Calu3 (cell line): ENCODE measurements around the gene SFMBT2. TPM values are rescaled to one million over a fixed set of nuclear protein-coding genes. Genes with fewer than 3 reads are reported as not detected.

Source experiments
- BruUV-seq: library from RNA; stranded (reverse); fragments of 400-500 nt; replicated peaks from 2 replicates; lab custom pipeline; 2021; lab: Mats Ljungman, UMichigan
- CTCF ChIA-PET: fragments of 300-600 bp; sonication (Branson Sonifier 250); formaldehyde crosslinking; loops from one replicate; lab custom pipeline; 2022; ENCODE audit warnings: antibody characterized with exemption; lab: Charles Lee
- DNase-seq: peaks from one replicate; pipeline ENCODE4 v3.0.0; 2022
- H3K27ac Mint-ChIP-seq: one replicate; pipeline ENCODE4 v1.8.0; 2022; ENCODE audit warnings: mixed read lengths; ENCODE audit not compliant: unreplicated experiment
- H3K27me3 Mint-ChIP-seq: one replicate; pipeline ENCODE4 v1.8.0; 2022; ENCODE audit warnings: mixed read lengths; ENCODE audit not compliant: unreplicated experiment
- H3K36me3 Mint-ChIP-seq: one replicate; pipeline ENCODE4 v1.8.0; 2022; ENCODE audit warnings: mild to moderate bottlenecking, moderate library complexity, mixed read lengths; ENCODE audit not compliant: insufficient read depth, unreplicated experiment
- H3K4me1 Mint-ChIP-seq: one replicate; pipeline ENCODE4 v1.8.0; 2022; ENCODE audit warnings: mild to moderate bottlenecking, low read depth, mixed read lengths; ENCODE audit not compliant: unreplicated experiment
- H3K4me3 Mint-ChIP-seq: one replicate; pipeline ENCODE4 v1.8.0; 2022; ENCODE audit warnings: mild to moderate bottlenecking, low read depth, moderate library complexity, mixed read lengths; ENCODE audit not compliant: unreplicated experiment
- H3K9me3 Mint-ChIP-seq: one replicate; pipeline ENCODE4 v1.8.0; 2022; ENCODE audit warnings: low read depth, mixed read lengths; ENCODE audit not compliant: unreplicated experiment
- intact Hi-C: fragments of 100-400 bp; cut with micrococcal nuclease; formaldehyde crosslinking; loops from one replicate; pipeline ENCODE4 v1.10.0; 2022; ENCODE audit not compliant: unreplicated experiment
- total RNA-seq: library from RNA; stranded (reverse); gene quantifications from 2 replicates; pipeline ENCODE4 v1.2.3, GENCODE V29; 2022
- TF ChIP-seq, protein P1 (sequence below): fragments of 200-600 bp; IDR thresholded peaks from one replicate; pipeline ENCODE4 v1.8.0; 2022; ENCODE audit warnings: antibody characterized with exemption; ENCODE audit not compliant: unreplicated experiment

The SFMBT2 gene
- total RNA-seq, 1 experiment from 2014 or later: 0.64 TPM

DNA sequence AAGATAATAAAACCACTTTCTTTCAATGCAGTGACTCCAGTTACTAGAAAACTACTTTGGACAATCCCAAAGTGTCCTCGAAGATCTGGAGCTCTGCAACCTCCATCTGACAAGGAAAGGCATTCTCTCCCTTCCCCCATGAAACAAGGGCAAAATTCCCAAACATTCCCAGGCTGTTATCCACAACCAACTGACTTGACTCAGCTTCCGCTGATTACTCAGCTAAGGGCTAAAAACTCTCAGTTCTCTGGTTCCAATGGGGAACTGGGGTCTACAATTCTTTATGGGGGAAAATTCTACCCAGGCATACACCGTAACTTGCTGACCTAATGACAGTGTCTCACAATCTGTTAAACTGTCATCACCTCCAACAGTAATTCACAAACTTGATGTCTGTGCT is 48.4 kb downstream of the SFMBT2 start:
- Mint-ChIP-seq H3K27ac (no peak overlapping the region), H3K4me1 (no peaks in the 10 kb centered on the region), H3K27me3 (no peaks in the 10 kb centered on the region), H3K4me3 (no peak overlapping the region), H3K9me3 (peaks cover 11% of the 10 kb centered on the region), H3K36me3 (no peaks in the 10 kb centered on the region)
- TF ChIP-seq, protein P1, sequence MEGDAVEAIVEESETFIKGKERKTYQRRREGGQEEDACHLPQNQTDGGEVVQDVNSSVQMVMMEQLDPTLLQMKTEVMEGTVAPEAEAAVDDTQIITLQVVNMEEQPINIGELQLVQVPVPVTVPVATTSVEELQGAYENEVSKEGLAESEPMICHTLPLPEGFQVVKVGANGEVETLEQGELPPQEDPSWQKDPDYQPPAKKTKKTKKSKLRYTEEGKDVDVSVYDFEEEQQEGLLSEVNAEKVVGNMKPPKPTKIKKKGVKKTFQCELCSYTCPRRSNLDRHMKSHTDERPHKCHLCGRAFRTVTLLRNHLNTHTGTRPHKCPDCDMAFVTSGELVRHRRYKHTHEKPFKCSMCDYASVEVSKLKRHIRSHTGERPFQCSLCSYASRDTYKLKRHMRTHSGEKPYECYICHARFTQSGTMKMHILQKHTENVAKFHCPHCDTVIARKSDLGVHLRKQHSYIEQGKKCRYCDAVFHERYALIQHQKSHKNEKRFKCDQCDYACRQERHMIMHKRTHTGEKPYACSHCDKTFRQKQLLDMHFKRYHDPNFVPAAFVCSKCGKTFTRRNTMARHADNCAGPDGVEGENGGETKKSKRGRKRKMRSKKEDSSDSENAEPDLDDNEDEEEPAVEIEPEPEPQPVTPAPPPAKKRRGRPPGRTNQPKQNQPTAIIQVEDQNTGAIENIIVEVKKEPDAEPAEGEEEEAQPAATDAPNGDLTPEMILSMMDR: no peak
- intact Hi-C loops: no loop called here
- BruUV-seq: no TSS peak
- CTCF ChIA-PET: no interaction called here
- DNase-seq: no peak

DNA sequence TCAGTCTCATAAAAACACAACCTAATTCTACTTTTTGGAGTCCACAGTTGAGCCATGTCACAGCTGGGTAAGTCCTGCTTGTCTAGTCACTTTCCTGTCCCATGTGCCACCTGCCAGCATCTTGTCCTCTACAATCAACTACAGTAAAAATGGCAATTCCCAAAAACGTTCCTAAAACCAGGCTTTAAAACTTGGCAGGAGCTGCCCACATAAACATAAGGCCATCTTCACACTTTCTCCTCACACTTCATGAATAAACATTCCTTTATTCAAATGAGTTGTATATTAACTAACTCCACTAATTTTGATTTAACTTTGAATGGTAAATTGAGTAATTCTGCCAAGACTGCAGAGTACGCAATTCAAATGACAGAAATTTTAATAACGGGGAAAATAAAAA is 49.5 kb downstream of the SFMBT2 start:
- Mint-ChIP-seq H3K9me3 (peaks cover 11% of the 10 kb centered on the region), H3K4me1 (no peaks in the 10 kb centered on the region), H3K27me3 (no peaks in the 10 kb centered on the region), H3K4me3 (no peak overlapping the region), H3K27ac (no peak overlapping the region), H3K36me3 (no peaks in the 10 kb centered on the region)
- TF ChIP-seq, protein P1: no peak
- intact Hi-C loops: no loop called here
- no TSS peak for BruUV-seq
- CTCF ChIA-PET: no interaction called here
- DNase-seq: no peak

DNA sequence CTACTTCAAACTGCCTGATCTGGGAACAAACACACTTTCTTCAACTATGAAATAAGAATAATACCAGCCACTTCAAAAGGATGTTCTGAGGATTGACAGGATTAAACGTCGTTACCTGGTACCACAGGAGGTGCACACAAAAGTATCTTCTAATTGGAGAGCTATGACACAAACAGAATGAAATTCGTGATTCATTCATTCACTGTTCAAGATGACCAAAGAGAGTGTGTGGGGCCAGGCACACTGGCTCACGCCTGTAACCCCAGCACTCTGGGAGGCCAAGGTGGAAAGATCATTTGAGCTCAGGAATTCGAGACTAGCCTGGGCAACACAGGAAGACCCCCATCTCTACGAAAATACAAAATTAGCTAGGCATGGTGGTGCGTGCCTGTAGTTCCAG is 50.9 kb downstream of the SFMBT2 start:
- Mint-ChIP-seq H3K4me1 (no peaks in the 10 kb centered on the region), H3K4me3 (no peak overlapping the region), H3K27ac (no peak overlapping the region), H3K36me3 (no peaks in the 10 kb centered on the region), H3K9me3 (peaks cover 8% of the 10 kb centered on the region), H3K27me3 (no peaks in the 10 kb centered on the region)
- BruUV-seq: no TSS peak
- TF ChIP-seq, protein P1: no peak
- intact Hi-C loops: no loop called here
- DNase-seq: no peak
- CTCF ChIA-PET: interaction anchor here (0.6 kb wide), 1 partner anchor 17 kb away, joined by 4 read pairs; no protein-coding TSS in a partner anchor

DNA sequence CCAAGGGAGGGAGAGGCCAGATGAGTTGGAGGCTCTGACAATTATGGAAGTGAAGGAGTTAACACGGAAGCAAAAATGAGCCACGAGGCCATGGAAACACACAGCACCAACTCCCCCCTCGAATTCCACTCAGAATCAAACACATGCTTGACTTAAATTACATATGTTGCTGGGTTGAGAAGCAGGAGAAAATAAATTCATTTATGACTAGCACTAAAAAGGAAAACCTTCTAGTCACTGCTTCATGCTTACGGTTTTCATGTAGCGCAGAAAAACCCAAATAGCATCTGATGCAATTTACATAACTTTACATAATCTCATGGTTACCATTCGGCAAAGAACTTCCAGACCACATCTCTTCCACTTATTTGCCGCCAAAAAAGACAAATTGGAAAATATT is 51.5 kb downstream of the SFMBT2 start:
- intact Hi-C loops: no loop called here
- no peak overlapping the region for H3K27ac Mint-ChIP-seq
- H3K4me1 Mint-ChIP-seq: no peaks in the 10 kb centered on the region
- no peaks in the 10 kb centered on the region for H3K36me3 Mint-ChIP-seq
- TF ChIP-seq, protein P1: no peak
- no TSS peak for BruUV-seq
- no peak overlapping the region for H3K4me3 Mint-ChIP-seq
- H3K9me3 Mint-ChIP-seq: peaks cover 8% of the 10 kb centered on the region
- no peak for DNase-seq
- CTCF ChIA-PET: interaction anchor here (0.6 kb wide), 1 partner anchor 18 kb away, joined by 4 read pairs; no protein-coding TSS in a partner anchor
- H3K27me3 Mint-ChIP-seq: no peaks in the 10 kb centered on the region
